HCT116 (cell line): Measurements from ENCODE around the gene EIF1AD. TPM values are rescaled to one million over a fixed set of nuclear protein-coding genes. Genes with fewer than 3 reads are reported as not detected.

Source experiments
- ATAC-seq: fragments of 200-7000 bp; cut with Tn5 transposase; 2 replicates; pipeline ENCODE4 v1.9.1; 2020; ENCODE audit warnings: mild to moderate bottlenecking, moderate library complexity
- BruUV-seq: library from RNA; stranded (reverse); fragments of 400-500 nt; replicated peaks from 2 replicates; lab custom pipeline; 2021; lab: Mats Ljungman, UMichigan
- CTCF ChIA-PET: fragments of 300-600 bp; sonication (Branson Sonifier 250); formaldehyde crosslinking; loops from one replicate; lab custom pipeline; 2021; ENCODE audit warnings: antibody characterized with exemption; lab: Charles Lee
- POLR2A ChIA-PET: fragments of 300-600, 350-600 bp; sonication (Branson Sonifier 250); formaldehyde crosslinking; loops from one replicate; lab custom pipeline; 2021; ENCODE audit warnings: antibody characterized with exemption; lab: Charles Lee
- RAD21 ChIA-PET, 2 experiments: fragments of 300-600 bp; sonication (Branson Sonifier 250); formaldehyde crosslinking; loops; one replicate each; lab custom pipeline; 2023; ENCODE audit warnings: low total read pairs in 2 of 2; ENCODE audit not compliant: uncharacterized antibody in 2 of 2, unreplicated experiment in 2 of 2, low non-redundant PET in 1 of 2; lab: Charles Lee
- DNase-seq: peaks from one replicate; pipeline ENCODE4 v3.0.0-alpha.2; 2010; ENCODE audit warnings: low read depth, low spot score
- H2AFZ ChIP-seq: fragments of 200-600 bp; shearing (Covaris generic), sonication (generic); 2 replicates; pipeline ENCODE4 v1.6.1; 2017; ENCODE audit warnings: low read depth, mixed run types, mixed read lengths, antibody characterized with exemption, low read length; ENCODE audit not compliant: poor library complexity, severe bottlenecking
- H3K27ac ChIP-seq: 2 replicates; pipeline ENCODE4 v1.5.1; 2012; ENCODE audit warnings: low read depth, low read length
- H3K27me3 ChIP-seq: fragments of 200-600 bp; sonication (generic); 2 replicates; pipeline ENCODE4 v1.6.1; 2016; ENCODE audit warnings: mixed run types, low read length, mixed read lengths; ENCODE audit not compliant: insufficient read depth
- H3K36me3 ChIP-seq, 2 experiments: fragments of 200-500 bp in 1 of 2; fragments of 200-600 bp in 1 of 2; sonication (Bioruptor generic) in 1 of 2; sonication (generic) in 1 of 2; 2 replicates each; pipeline versions ENCODE4 v1.5.1 to v1.6.1; 2014 to 2016; ENCODE audit warnings: low read length in 2 of 2, inconsistent platforms in 1 of 2, mixed read lengths in 1 of 2, mixed run types in 1 of 2; ENCODE audit not compliant: insufficient read depth in 2 of 2, control insufficient read depth in 1 of 2
- H3K4me1 ChIP-seq, 2 experiments: fragments of 200-600 bp in 1 of 2; sonication (generic) in 1 of 2; 2 replicates each; pipeline versions ENCODE4 v1.5.1 to v1.6.1; 2012 to 2017; ENCODE audit warnings: low read length in 2 of 2, inconsistent platforms in 1 of 2, mild to moderate bottlenecking in 1 of 2, mixed read lengths in 1 of 2, mixed run types in 1 of 2, moderate library complexity in 1 of 2; ENCODE audit not compliant: insufficient read depth in 2 of 2, control insufficient read depth in 1 of 2
- H3K4me2 ChIP-seq: fragments of 200-600 bp; sonication (generic); 2 replicates; pipeline ENCODE4 v1.6.1; 2017; ENCODE audit warnings: mixed run types, low read length, mixed read lengths
- H3K4me3 ChIP-seq, 2 experiments: fragments of 200-600 bp in 1 of 2; sonication (generic) in 1 of 2; replicated peaks in 1 of 2; 2 replicates each; pipeline ENCODE4 v1.5.1; 2011 to 2016; ENCODE audit warnings: low read length in 2 of 2, control low read depth in 1 of 2, low read depth in 1 of 2, mild to moderate bottlenecking in 1 of 2, mixed read lengths in 1 of 2, mixed run types in 1 of 2
- H3K79me2 ChIP-seq: fragments of 200-600 bp; sonication (generic); 2 replicates; pipeline ENCODE4 v1.6.1; 2017; ENCODE audit warnings: mild to moderate bottlenecking, mixed run types, low read length, moderate library complexity, mixed read lengths; ENCODE audit not compliant: insufficient read depth
- H3K9ac ChIP-seq: fragments of 200-600 bp; sonication (generic); 2 replicates; pipeline ENCODE4 v1.6.1; 2016; ENCODE audit warnings: low read length, mixed read lengths
- H3K9me2 ChIP-seq: fragments of 200-600 bp; sonication (generic), shearing (Covaris generic); 2 replicates; pipeline ENCODE4 v1.6.1; 2017; ENCODE audit warnings: mixed run types, mild to moderate bottlenecking, moderate library complexity; ENCODE audit not compliant: insufficient read depth
- H3K9me3 ChIP-seq, 2 experiments: fragments of 200-500 bp in 1 of 2; fragments of 200-600 bp in 1 of 2; sonication (Bioruptor generic) in 1 of 2; sonication (generic) in 1 of 2; 2 replicates each; pipeline ENCODE4 v1.6.1; 2014 to 2017; ENCODE audit warnings: low read length in 2 of 2, mixed read lengths in 2 of 2, inconsistent platforms in 1 of 2, low read depth in 1 of 2, mild to moderate bottlenecking in 1 of 2, mixed run types in 1 of 2, moderate library complexity in 1 of 2; ENCODE audit not compliant: control insufficient read depth in 1 of 2, insufficient read depth in 1 of 2
- H4K20me1 ChIP-seq: fragments of 200-600 bp; sonication (generic), shearing (Covaris generic); 2 replicates; pipeline ENCODE4 v1.6.1; 2017; ENCODE audit warnings: mixed run types, mild to moderate bottlenecking, moderate library complexity; ENCODE audit not compliant: insufficient read depth
- ATF3 ChIP-seq: IDR thresholded peaks from 2 replicates; pipeline ENCODE4 v1.6.1; 2012
- CBX3 ChIP-seq: IDR thresholded peaks from 2 replicates; pipeline ENCODE4 v1.6.1; 2012; ENCODE audit warnings: low read depth
- CEBPB ChIP-seq: IDR thresholded peaks from 2 replicates; pipeline ENCODE4 v1.6.1; 2012; ENCODE audit warnings: low read depth
- EGR1 ChIP-seq: IDR thresholded peaks from 2 replicates; pipeline ENCODE4 v1.6.1; 2012; ENCODE audit warnings: low read depth
- ELF1 ChIP-seq: IDR thresholded peaks from 2 replicates; pipeline ENCODE4 v1.6.1; 2012; ENCODE audit warnings: low read depth, borderline replicate concordance
- EZH2 ChIP-seq: fragments of 200-600 bp; sonication (generic); IDR thresholded peaks from 2 replicates; pipeline ENCODE4 v1.6.1; 2017; ENCODE audit warnings: antibody characterized with exemption, mixed run types
- EZH2phosphoT487 ChIP-seq: fragments of 200-600 bp; IDR thresholded peaks from 2 replicates; pipeline ENCODE4 v1.6.1; 2018; ENCODE audit warnings: antibody characterized with exemption, borderline replicate concordance
- FOSL1 ChIP-seq: IDR thresholded peaks from 2 replicates; pipeline ENCODE4 v1.6.1; 2012; ENCODE audit warnings: low read depth
- JUND ChIP-seq: IDR thresholded peaks from 2 replicates; pipeline ENCODE4 v1.6.1; 2012
- POLR2A ChIP-seq: IDR thresholded peaks from 2 replicates; pipeline ENCODE4 v1.7.0; 2011; ENCODE audit warnings: borderline replicate concordance; ENCODE audit not compliant: insufficient read depth, insufficient read length; ENCODE audit errors: extremely low read depth
- RAD21 ChIP-seq: IDR thresholded peaks from 2 replicates; pipeline ENCODE4 v1.6.1; 2012; ENCODE audit warnings: low read depth, mild to moderate bottlenecking
- REST ChIP-seq: IDR thresholded peaks from 2 replicates; pipeline ENCODE4 v1.6.1; 2012; ENCODE audit warnings: low read depth
- SIN3A ChIP-seq: IDR thresholded peaks from 2 replicates; pipeline ENCODE4 v1.6.1; 2012; ENCODE audit warnings: low read depth
- SP1 ChIP-seq: IDR thresholded peaks from 2 replicates; pipeline ENCODE4 v1.6.1; 2012; ENCODE audit warnings: low read depth
- SRF ChIP-seq: IDR thresholded peaks from 2 replicates; pipeline ENCODE4 v1.6.1; 2012; ENCODE audit warnings: low read depth
- ZFX ChIP-seq: fragments of 450-650 bp; IDR thresholded peaks from 2 replicates; pipeline ENCODE4 v1.6.1; 2017
- intact Hi-C: fragments of 100-400 bp; cut with micrococcal nuclease; formaldehyde crosslinking; loops from 2 replicates; pipeline ENCODE4 v1.10.0; 2022
- total RNA-seq: library from RNA; stranded (reverse); gene quantifications from one replicate; pipeline ENCODE4 v1.2.1, GENCODE V29; 2021; ENCODE audit not compliant: unreplicated experiment
- TF ChIP-seq, protein P1 (sequence below), 3 experiments: fragments of 200-600 bp in 1 of 3; sonication (generic) in 1 of 3; IDR thresholded peaks in 2 of 3; conservative IDR thresholded peaks in 1 of 3; 2 replicates each; pipeline ENCODE4 v1.5.1; 2012 to 2017; ENCODE audit warnings: low read depth in 2 of 3, low read length in 2 of 3, antibody characterized with exemption in 1 of 3, borderline replicate concordance in 1 of 3, control low read depth in 1 of 3, mild to moderate bottlenecking in 1 of 3, mixed read lengths in 1 of 3, mixed run types in 1 of 3, moderate library complexity in 1 of 3; ENCODE audit not compliant: insufficient read depth in 1 of 3
- TF ChIP-seq, protein P2 (sequence below): IDR thresholded peaks from 2 replicates; pipeline ENCODE4 v1.6.1; 2012
- TF ChIP-seq, protein P3 (sequence below): IDR thresholded peaks from 2 replicates; pipeline ENCODE4 v1.6.1; 2011; ENCODE audit warnings: mild to moderate bottlenecking, low read length, moderate library complexity; ENCODE audit not compliant: insufficient replicate concordance; ENCODE audit errors: extremely low read depth

The EIF1AD gene
- total RNA-seq, 1 experiment from 2014 or later, result 45.5 TPM

GRCh38 chr11:65946655-65947054 is 55.3 kb downstream of the EIF1AD start:
- RAD21 ChIA-PET, result interaction anchor here in 1 of 2 experiments (0.6 kb wide), 1 partner anchor 49 kb away, joined by 5 read pairs; no protein-coding TSS in a partner anchor

More at GRCh38 chr11:65946655-65947054, 55.3 kb downstream of the EIF1AD start:
- H3K79me2 ChIP-seq, result no peaks in the 10 kb centered on the region
- TF ChIP-seq REST (no peak), ELF1 (no peak), ATF3 (no peak), RAD21 (no peak), CEBPB (no peak), FOSL1 (no peak), SIN3A (no peak), POLR2A (no peak), ZFX (no peak), EZH2phosphoT487 (no peak), EZH2 (no peak), JUND (no peak), CBX3 (no peak), SP1 (no peak), EGR1 (no peak), SRF (no peak)
- TF ChIP-seq, protein P1, sequence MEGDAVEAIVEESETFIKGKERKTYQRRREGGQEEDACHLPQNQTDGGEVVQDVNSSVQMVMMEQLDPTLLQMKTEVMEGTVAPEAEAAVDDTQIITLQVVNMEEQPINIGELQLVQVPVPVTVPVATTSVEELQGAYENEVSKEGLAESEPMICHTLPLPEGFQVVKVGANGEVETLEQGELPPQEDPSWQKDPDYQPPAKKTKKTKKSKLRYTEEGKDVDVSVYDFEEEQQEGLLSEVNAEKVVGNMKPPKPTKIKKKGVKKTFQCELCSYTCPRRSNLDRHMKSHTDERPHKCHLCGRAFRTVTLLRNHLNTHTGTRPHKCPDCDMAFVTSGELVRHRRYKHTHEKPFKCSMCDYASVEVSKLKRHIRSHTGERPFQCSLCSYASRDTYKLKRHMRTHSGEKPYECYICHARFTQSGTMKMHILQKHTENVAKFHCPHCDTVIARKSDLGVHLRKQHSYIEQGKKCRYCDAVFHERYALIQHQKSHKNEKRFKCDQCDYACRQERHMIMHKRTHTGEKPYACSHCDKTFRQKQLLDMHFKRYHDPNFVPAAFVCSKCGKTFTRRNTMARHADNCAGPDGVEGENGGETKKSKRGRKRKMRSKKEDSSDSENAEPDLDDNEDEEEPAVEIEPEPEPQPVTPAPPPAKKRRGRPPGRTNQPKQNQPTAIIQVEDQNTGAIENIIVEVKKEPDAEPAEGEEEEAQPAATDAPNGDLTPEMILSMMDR (IDR thresholded peaks at IDR 0.05 in 2 of 3, conservative IDR thresholded peaks at IDR 0.05 in 1 of 3; ENCODE audit: borderline replicate concordance in 1 of 3, insufficient read depth in 1 of 3, low read depth in 2 of 3, low read length in 2 of 3), result no peak
- TF ChIP-seq, protein P2, sequence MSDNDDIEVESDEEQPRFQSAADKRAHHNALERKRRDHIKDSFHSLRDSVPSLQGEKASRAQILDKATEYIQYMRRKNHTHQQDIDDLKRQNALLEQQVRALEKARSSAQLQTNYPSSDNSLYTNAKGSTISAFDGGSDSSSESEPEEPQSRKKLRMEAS, result no peak
- TF ChIP-seq, protein P3, sequence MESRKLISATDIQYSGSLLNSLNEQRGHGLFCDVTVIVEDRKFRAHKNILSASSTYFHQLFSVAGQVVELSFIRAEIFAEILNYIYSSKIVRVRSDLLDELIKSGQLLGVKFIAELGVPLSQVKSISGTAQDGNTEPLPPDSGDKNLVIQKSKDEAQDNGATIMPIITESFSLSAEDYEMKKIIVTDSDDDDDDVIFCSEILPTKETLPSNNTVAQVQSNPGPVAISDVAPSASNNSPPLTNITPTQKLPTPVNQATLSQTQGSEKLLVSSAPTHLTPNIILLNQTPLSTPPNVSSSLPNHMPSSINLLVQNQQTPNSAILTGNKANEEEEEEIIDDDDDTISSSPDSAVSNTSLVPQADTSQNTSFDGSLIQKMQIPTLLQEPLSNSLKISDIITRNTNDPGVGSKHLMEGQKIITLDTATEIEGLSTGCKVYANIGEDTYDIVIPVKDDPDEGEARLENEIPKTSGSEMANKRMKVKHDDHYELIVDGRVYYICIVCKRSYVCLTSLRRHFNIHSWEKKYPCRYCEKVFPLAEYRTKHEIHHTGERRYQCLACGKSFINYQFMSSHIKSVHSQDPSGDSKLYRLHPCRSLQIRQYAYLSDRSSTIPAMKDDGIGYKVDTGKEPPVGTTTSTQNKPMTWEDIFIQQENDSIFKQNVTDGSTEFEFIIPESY, result no peak
- TF ChIP-seq, all 23 proteins: peak for 0
- no peaks in the 10 kb centered on the region for H3K9me2 ChIP-seq
- no peaks in the 10 kb centered on the region for H3K36me3 ChIP-seq
- intact Hi-C loops, result no loop called here
- H3K9me3 ChIP-seq, result no peaks in the 10 kb centered on the region
- DNase-seq (no peak), ATAC-seq (no peak)
- no TSS peak for BruUV-seq
- no peak overlapping the region for H3K4me2 ChIP-seq
- H4K20me1 ChIP-seq, result no peaks in the 10 kb centered on the region
- H3K27me3 ChIP-seq, result no peaks in the 10 kb centered on the region
- no peak overlapping the region for H3K4me3 ChIP-seq
- ChIA-PET POLR2A (no interaction called here), CTCF (no interaction called here)
- no peak overlapping the region for H3K27ac ChIP-seq
- H3K4me1 ChIP-seq, result no peaks in the 10 kb centered on the region
- no peak overlapping the region for H3K9ac ChIP-seq
- no peak overlapping the region for H2AFZ ChIP-seq
